ENCODE measurements around the gene TCTN1.

- TF ChIP-seq POLR2A (IDR thresholded peaks at IDR 0.05), result no peak
- TF ChIP-seq CTCF (IDR thresholded peaks at IDR 0.05), result no peak
- no peak for TF ChIP-seq POLR2AphosphoS5 (IDR thresholded peaks at IDR 0.05)
- TF ChIP-seq EP300 (IDR thresholded peaks at IDR 0.05), result no peak
Measured at GRCh38 chr12:110657747-110658146, 43.8 kb downstream of the TCTN1 start.

All from gastroesophageal sphincter (tissue), 3 donors.